GM18498 (cell line): ENCODE data around the gene AK1.

Experiments used
- ATAC-seq: cut with Tn5 transposase; IDR thresholded peaks from one replicate; pipeline ENCODE4 v1.9.1; 2021; ENCODE audit warnings: mild to moderate bottlenecking, moderate library complexity; ENCODE audit not compliant: unreplicated experiment

AK1 gene

GRCh38 chr9:127869310-127870152, 7.9 kb downstream of the AK1 start:
- ATAC-seq, result peak; percentile 73

DNA sequence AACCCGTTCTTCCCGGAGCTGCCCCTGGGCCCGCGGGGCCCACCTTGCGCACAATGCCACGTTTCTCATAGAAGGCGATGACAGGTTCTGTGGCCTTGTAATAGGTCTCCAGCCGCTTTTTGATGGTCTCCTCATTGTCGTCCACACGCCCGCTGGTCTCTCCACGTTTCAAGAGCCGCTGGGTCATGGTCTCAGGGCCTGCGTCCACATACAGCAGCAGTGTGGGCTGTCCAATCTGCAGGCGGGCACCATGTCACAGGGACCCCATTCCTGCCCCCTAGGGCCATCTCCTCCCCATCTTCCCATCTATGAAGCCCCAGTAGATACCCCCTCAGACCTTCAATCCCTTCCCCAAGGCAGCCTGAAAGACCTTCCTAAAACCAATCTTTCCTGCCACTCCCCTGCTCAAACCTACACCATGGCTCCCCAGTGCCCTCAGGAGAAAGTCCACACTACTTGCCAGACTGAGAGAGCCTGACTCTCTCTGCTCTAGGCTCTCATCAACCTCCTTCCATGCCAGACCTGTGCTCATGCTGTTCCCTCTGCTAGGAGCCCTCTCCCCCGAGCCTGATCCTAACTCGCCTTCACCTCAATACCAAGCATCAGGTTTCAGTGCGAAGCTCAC, 9.1 kb downstream of the AK1 start:
- no peak for ATAC-seq

DNA sequence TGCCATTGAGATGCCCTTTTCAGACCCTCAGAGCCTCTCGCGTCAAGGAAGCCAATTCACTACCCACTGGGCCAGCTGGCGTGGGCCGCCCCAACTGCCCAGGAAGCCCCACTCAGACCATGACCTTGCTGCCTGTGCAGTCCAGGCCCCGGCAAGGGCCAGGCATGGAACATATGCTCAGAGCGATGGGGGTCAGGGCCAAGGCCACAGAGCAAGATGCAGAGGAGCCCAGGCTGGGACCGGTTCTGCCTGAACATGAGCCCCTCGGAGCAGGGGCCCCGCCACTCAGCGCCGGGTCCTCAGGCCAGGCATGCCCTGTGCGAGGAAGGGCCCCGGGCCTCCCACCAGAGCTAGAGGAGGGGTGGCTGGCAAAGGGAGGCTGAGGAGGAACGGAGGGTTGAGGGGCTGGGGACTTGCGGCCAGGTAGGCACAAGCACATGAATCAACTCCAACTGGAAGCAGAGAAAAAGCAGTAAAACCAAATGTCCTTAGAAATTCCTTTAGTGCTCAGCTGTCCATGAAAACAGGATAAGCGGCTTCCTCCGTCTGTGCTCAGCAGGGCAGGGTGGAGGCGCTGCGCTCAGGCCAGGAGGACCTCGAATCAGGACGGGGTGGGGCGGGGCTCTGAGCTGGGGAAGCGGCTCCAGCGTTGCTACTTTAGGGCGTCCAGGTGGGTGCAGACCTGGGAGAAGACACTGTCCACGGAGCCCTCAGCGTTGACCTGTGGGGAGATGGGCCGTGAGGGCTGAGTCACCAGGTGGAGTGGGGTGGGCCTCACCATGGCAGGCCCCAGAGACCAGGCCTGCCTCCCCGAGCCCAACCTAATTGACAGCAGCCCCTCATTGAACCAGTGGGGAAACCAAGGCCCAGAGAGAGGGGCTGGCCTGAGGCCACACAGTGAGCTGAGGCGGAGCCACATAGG, 9.9 kb downstream of the AK1 start:
- no peak for ATAC-seq

DNA sequence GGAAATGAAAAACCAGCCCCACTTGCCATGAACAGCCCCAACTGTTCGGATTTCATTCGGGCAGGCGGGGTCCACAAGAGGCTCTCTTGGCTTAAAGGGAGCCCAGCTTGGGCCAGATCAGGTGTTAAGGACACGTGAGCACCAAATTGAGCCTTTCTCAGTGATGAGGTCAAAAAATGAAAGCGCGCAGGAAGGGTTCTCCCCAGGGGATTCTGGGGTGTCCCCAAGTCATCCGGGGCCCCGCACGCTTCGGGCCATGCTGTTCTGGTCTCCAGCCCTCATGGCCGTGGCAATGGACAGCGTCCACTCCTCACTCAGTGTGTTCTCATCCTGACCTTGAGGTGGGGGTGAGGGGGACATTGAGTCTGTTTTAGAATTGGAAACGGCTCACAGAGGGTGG, 10.9 kb downstream of the AK1 start:
- no peak for ATAC-seq

DNA sequence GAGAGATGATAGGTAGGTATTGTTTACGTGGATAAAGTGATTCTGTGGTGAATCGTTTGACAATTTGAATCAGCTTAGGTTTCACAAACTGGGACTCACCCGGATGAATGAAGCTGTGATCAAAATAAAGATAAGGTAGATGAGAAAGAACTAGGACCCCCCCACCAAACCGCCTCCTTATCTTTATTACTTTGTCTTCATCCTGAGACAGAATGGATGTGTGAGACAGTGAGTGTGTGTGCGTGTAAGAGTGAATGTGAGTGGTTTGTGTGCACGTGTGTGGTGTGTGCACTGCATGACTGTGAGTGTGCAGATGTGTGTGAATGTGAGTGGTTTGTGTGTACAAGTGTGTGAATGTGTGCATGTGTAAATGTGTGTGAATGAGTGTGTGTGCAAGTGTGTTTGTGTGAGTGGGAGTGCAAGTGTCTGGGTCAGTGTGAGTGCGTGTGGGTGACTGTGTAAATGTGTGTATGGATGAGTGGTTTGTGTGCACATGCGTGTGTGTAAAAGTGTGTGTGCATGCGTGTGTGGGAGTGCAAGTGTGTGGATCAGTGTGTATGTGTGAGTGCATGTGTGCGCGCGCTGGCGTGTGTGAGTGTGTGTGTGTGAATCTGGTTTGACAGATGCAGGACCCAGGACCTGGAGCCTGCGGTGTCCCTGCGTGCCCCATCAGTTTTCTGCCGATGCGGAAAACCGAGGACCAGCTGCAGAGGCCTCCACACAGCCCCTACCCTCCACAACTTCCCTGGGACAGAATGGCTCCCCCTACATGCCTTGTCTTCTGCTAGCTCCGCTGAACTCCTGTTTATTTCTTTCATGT, 11.6 kb downstream of the AK1 start:
- ATAC-seq, result no peak

GRCh38 chr9:127863191-127863621, 14.3 kb downstream of the AK1 start:
- no peak for ATAC-seq

DNA sequence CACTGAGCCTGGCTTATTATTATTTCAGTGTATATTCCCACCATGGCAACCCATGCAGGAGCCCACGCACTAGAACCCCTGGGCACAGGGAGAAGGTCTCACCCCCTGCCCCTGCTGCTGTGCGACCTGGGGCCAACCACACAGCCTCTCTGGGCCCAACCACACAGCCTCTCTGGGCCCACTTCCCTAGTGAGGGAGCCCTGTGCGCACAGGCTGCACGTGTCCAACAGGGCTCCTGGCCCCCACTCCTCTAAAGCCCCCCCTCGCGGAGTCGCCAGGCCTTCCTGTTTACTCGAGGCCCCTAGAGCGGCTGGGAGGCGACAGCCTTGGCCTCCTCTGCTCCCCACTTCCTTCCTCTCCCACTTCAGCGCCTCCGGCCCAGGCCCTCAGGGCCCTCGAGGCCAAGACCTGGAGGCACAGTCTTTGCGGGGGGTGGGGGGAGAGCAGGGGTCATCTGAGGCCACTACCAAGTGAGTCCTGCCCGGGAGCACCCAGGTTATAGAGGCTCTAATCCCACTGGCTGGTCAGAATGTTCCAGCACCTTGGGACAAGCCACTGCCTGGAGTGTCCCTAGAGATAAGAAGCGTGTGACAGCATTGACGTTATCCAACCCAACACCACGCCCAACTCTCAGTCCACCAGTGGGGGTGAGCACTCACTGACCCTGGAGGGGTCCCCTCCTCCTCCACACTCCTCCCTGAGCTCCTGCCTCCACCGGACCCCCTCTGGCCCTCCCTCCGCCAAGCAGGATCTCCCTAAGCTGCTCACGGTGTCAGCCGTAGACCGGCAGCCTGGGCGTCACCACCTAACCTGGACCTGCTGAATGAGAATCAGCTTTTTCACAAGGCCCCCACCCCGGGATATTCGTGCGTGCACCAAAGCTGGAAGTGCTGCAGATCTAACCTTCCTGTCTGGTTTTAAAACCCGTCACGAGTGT, 15.1 kb downstream of the AK1 start:
- ATAC-seq, result no peak

- ATAC-seq, result no peak
Measured at GRCh38 chr9:127860779-127861178, 16.7 kb downstream of the AK1 start.

GRCh38 chr9:127860260-127860659, 17.2 kb downstream of the AK1 start:
- ATAC-seq, result no peak

- ATAC-seq, result no peak
Measured at GRCh38 chr9:127858041-127858512, 19.4 kb downstream of the AK1 start.

DNA sequence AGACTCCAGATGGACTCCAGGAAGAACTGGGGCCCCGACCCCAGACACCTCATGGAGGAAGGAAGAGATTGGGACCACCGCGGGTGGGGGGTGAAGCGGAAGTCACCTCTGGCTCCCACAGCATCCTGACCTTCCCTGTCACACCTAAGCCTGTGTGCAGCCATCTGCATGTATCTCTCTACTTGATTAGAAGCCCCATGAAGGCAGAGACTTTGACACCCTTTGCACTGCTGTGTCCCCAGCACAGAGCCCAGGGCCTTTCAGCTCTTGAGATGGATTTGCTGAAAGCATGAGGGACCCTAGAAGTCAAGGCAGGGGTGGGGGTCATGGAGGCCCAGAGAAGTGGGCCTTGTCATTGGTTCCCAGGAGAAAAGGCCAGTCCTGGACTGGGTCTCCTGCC, 20.2 kb downstream of the AK1 start:
- ATAC-seq, result no peak

GRCh38 chr9:127856729-127857116, 20.8 kb downstream of the AK1 start:
- no peak for ATAC-seq

- no peak for ATAC-seq
Measured at GRCh38 chr9:127856094-127856728, 21.3 kb downstream of the AK1 start.

- ATAC-seq, result no peak
Measured at GRCh38 chr9:127855522-127855921, 22.0 kb downstream of the AK1 start.

DNA sequence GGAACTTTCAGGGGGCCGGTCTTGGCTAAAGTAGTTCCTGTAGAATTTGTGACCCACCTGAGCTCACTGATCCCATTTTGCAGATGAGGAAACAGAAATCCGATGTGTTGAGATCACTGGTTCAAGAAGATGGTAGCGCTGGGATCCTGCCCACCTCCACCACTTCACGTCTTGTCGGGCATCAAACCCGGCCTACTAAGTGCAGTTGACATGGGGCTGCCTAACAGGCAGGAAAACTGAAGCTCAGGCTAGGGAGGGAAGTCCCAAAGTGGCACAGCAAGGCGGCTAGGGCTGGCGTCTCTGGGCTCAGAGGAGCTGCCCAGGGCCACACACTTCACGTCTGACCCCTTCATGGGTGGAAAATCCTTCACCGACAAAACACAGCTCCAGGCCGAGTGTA, 22.5 kb downstream of the AK1 start:
- no peak for ATAC-seq

DNA sequence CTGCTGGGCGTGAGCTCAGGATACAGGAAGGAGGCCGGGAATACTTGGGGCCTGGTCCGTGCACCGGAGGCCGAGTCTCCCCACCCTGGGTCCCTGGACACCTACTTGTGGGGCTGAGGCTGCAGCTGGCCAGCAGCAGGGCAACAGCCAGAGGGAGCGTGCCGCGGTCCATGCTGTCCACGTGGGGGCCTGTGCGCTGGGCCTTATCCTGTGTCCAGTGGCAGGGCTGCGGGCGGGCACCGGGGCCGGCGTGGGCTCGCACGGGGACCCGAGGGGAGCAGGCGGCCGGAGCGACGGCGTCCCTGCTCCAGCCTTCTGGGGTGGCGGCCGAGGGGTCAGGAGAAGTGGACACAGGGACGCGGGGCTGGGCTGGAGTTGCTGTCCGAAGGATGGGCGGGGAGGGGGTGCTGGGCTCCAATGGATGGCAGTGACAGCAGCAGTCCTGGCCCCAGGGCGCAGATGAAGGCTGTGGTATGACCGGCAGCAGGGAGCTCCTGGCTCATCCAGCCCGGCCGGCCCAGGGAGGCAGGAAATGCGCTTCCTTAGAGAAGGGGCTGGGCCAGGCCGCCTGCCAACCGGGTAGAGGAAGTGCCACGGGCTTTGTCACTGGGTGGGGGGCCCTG, 23.2 kb downstream of the AK1 start, which contains the start of gene ENG:
Gene ENG (minus strand): TSS at position 475 of the 623 bp plus-strand sequence. CDS start 303 bp downstream, at position 172.
- no peak for ATAC-seq

DNA sequence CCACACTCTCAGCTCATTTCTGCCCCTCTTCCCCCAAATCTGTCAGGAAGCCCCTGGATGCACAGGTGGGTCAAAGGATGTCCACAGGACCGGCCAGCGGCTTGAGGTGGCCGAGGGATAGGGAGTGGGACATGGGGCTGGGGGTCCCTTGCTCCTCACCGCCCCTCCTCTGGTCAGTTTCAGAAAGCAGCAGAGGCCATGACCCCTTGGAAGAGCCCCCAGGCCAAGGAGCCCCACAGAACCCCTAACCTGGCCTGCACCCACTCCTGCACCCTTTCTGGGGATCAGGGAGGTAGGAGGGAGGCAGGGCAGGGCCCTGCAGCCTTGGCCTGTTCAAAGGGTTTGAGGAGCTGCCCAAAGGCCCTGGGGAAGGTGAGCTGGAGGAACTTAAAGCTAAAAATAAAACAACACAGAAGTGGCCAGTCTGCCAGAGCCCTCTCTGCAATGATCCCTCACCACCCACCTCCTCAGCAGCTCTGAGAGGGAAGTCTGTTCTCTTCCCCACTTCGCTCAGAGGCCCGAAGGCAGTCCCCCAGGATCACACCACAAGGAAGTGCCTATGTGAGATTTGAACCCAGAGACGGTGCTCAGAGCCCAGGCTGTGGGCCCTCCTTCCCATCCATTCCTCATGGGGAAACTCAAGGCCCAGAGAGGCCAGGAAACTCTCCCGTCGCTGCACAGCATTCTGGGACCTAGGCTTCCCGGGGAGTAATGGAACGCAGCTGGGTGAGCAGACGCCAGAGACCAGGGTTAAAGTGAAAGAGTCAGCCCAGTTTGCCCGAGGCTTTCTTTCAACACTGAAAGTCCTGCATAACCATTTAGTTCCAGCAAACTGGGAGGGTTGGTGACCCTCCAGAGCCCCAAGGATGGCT, 23.9 kb downstream of the AK1 start:
- no peak for ATAC-seq
